Lower lobe of right lung (tissue), 2 donors: Measurements from ENCODE around the gene RNF26. TPM values are rescaled to one million over a fixed set of nuclear protein-coding genes. Genes with fewer than 3 reads are reported as not detected.

Source experiments
- ATAC-seq, 2 donors: fragments of 200-7000 bp; cut with Tn5 transposase; one replicate each; pipeline ENCODE4 v1.9.1; 2020 to 2022; ENCODE audit warnings: mild to moderate bottlenecking in 2 of 2, moderate library complexity in 2 of 2
- DNase-seq: peaks from one replicate; pipeline ENCODE4 v3.0.0-alpha.2; 2020
- H3K27ac ChIP-seq: fragments of 200-600 bp; one replicate; pipeline ENCODE4 v1.8.0; 2022
- H3K27me3 ChIP-seq: fragments of 200-600 bp; one replicate; pipeline ENCODE4 v1.8.0; 2022; ENCODE audit warnings: low read depth
- H3K36me3 ChIP-seq: fragments of 200-600 bp; one replicate; pipeline ENCODE4 v1.8.0; 2022; ENCODE audit warnings: mild to moderate bottlenecking
- H3K4me1 ChIP-seq: fragments of 200-600 bp; one replicate; pipeline ENCODE4 v1.8.0; 2022
- H3K4me3 ChIP-seq: fragments of 200-600 bp; one replicate; pipeline ENCODE4 v1.8.0; 2022; ENCODE audit warnings: mild to moderate bottlenecking
- H3K9me3 ChIP-seq: fragments of 200-600 bp; one replicate; pipeline ENCODE4 v1.8.0; 2022
- intact Hi-C: fragments of 100-400 bp; cut with DNase I; formaldehyde crosslinking; loops from one replicate; pipeline ENCODE4 v1.11.0; 2022
- total RNA-seq: library from RNA; stranded (reverse); fragmentation: NEBNext Ultra II Directional; extraction: Animal tissue kit (Norgen Biotek cat#: 25700); gene quantifications from one replicate; pipeline ENCODE4 v1.2.1, GENCODE V29; 2021
- TF ChIP-seq, protein P1 (sequence below): fragments of 200-600 bp; IDR thresholded peaks from one replicate; pipeline ENCODE4 v1.8.0; 2022; ENCODE audit warnings: antibody characterized with exemption, mild to moderate bottlenecking
- donor health status: DM: no; HTN: yes; CAD: no; lungs with severe emphysema.

The RNF26 gene
- total RNA-seq, 1 donor from 2014 or later, result 19.3 TPM

DNA sequence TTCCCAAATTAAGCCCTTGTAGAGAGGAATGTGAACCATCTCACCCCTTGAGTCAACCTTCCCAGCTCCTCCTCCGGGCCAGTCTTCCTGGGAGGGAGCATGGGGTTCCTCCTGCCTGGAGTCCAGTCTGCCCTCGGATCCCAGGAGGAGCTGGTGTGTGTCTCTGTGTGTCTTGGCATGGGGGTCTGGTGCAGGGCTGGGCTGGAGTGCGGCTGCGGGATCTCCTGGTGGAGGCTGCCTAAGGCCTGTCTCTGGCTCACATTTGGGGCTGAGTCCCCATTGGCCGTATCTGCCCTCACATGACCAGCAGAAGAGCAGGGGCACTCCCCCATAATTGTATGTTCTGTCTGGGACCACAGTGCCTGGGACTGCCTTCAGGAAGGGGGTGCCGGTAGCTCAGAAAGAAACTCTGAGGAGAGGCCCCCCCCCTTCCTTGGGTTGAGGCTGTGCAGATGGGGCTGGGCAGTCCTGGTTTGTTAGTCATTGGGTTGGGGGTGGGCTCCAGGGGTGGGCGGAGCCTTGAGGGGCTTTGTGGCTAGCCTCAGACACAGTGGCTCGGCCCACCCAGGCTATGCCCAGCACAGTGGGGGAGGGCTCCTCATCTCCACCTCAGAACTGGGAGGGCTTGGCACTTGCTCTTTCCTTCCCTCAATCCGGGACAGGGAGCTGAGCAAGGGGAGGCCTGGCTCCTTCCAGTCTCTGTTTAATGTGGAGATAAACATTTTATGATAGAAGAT lies 3.4 kb downstream of the RNF26 start:
- Histone ChIP-seq H3K36me3 (peaks cover 13% of the 10 kb centered on the region), H3K4me3 (no peak overlapping the region), H3K9me3 (no peaks in the 10 kb centered on the region), H3K27me3 (peaks cover 13% of the 10 kb centered on the region), H3K27ac (peak overlapping the region; percentile 24), H3K4me1 (peaks cover 60% of the 10 kb centered on the region)
- DNase-seq (peak; percentile 49), ATAC-seq (no peak)
- intact Hi-C loops, result no loop called here
- TF ChIP-seq, protein P1, sequence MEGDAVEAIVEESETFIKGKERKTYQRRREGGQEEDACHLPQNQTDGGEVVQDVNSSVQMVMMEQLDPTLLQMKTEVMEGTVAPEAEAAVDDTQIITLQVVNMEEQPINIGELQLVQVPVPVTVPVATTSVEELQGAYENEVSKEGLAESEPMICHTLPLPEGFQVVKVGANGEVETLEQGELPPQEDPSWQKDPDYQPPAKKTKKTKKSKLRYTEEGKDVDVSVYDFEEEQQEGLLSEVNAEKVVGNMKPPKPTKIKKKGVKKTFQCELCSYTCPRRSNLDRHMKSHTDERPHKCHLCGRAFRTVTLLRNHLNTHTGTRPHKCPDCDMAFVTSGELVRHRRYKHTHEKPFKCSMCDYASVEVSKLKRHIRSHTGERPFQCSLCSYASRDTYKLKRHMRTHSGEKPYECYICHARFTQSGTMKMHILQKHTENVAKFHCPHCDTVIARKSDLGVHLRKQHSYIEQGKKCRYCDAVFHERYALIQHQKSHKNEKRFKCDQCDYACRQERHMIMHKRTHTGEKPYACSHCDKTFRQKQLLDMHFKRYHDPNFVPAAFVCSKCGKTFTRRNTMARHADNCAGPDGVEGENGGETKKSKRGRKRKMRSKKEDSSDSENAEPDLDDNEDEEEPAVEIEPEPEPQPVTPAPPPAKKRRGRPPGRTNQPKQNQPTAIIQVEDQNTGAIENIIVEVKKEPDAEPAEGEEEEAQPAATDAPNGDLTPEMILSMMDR, result no peak

DNA sequence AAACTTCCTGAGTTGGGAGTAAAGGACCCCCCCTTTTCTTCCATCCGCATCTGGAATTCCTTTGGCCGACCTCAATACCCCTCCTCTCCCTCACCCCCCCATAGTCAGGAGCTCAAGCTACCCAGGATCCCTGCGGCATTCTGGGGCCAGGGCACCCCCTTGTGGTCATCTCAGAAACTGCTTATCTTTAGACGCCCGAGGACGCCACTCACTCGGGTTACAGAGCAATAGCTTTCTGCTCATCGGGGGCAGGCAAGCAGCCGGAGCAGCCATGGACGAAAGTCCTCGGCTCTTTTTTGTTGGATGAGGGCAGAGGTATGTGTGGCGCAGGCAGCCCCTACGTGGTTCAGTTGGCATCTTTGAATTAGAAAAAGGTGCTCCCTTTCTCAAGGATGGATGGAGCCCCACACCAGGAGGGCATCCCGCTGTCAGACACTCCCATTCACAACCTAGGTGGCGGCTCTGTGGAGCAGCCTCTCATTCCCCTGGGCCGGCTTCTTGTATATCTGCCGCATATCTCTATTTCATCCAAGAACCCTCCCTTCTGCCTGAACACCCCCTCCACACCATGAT lies 4.1 kb downstream of the RNF26 start:
- Histone ChIP-seq H3K27ac (peak overlapping the region; percentile 89), H3K4me3 (peak overlapping the region; percentile 68), H3K36me3 (peaks cover 13% of the 10 kb centered on the region), H3K27me3 (peaks cover 13% of the 10 kb centered on the region), H3K9me3 (no peaks in the 10 kb centered on the region), H3K4me1 (peaks cover 60% of the 10 kb centered on the region)
- TF ChIP-seq, protein P1, result peak; percentile 68
- ATAC-seq, result peak; percentile 40 to 50
- intact Hi-C loops, result no loop called here
- DNase-seq, result peak; percentile 76

DNA sequence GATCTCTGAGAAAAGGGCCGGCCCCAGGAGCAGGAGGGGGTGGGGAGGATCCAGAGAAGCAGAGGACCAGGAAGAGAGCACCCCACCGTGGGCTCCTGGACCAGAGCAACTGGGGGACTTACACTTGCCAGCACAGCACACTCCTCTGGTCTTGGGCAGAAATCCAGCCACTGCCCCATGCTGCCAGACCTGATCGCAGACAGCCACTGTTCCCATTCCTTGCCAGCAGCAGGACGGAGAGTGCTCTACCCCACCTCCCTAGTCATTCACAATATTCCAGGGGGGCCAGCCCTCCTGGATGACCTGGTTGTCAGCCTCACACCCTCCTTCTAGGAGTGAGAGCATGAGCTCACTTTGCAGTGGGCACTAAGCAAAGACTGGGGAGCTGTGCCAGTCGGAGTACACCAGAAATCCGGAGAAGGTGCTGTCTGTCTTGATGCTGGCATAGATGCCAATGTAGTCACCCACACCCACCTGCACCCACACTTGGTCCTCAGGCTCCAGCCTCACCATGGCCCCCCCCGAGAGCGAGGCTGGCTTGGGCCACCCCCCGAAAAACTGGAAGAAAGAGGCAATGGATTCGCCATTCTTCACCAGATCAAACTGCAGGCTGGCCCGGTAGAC lies 4.8 kb downstream of the RNF26 start:
- peak overlapping the region; percentile 89 for H3K27ac ChIP-seq
- peaks cover 60% of the 10 kb centered on the region for H3K4me1 ChIP-seq
- H3K9me3 ChIP-seq, result no peaks in the 10 kb centered on the region
- H3K27me3 ChIP-seq, result peaks cover 13% of the 10 kb centered on the region
- TF ChIP-seq, protein P1, result no peak
- H3K36me3 ChIP-seq, result peaks cover 13% of the 10 kb centered on the region
- intact Hi-C loops, result no loop called here
- ATAC-seq (no peak), DNase-seq (peak; percentile 35)
- peak overlapping the region; percentile 68 for H3K4me3 ChIP-seq

DNA sequence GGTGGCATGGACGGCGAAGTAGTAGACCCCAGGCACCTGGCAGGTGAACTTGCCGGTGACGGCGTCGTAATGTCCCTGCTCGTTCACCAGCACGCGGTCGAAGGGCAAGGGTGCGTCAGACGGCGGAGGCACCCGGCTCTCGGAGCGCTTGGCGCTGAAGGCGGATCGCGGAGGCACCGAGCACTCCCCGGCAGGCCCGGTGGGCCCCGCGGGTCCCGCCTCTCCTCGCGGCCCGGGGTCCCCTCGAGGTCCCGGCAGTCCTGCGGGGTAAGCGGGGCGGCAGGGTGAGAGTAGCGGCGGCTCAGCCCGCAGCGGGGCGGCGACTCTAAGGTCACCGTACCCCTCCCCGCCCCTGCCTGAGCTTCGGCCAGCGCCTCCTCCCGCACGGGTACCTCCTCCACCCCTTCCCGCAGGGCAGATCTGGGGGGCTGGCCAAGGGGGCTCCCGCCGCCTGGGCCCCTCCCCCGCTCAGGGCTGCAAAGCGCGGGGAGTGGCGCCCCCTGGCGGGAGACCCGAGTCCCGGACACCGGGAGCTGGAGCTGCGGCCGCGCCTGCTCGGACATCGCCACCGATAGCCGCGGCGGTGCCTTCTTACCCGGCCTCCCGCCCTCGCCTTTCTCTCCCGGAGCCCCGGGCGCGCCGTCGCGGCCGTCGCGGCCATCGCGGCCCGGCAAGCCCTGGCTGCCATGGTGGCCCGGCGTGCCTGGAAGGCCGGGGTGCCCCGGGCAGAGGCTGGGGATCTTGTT lies 5.4 kb downstream of the RNF26 start:
- Histone ChIP-seq H3K4me3 (peak overlapping the region; percentile 68), H3K27me3 (peaks cover 13% of the 10 kb centered on the region), H3K27ac (peak overlapping the region; percentile 89), H3K4me1 (peaks cover 59% of the 10 kb centered on the region), H3K9me3 (no peaks in the 10 kb centered on the region), H3K36me3 (peaks cover 13% of the 10 kb centered on the region)
- intact Hi-C loops, result no loop called here
- ATAC-seq (peak; percentile 72), DNase-seq (peak; percentile 81)
- TF ChIP-seq, protein P1, result peak; percentile 86
